H1 (cell line): ENCODE results near the gene KLK7. TPM values are rescaled to one million over a fixed set of nuclear protein-coding genes. Genes with fewer than 3 reads are reported as not detected.

Experiments
- ASH2L ChIP-seq: fragments of 200-600, 300-600 bp; sonication (generic); IDR thresholded peaks from one replicate; pipeline ENCODE4 v1.7.1; 2017; ENCODE audit warnings: low read length
- CHD1 ChIP-seq: IDR thresholded peaks from 2 replicates; pipeline ENCODE4 v1.6.1; 2012; ENCODE audit warnings: low read depth, low read length, improper control_type of control experiment
- EGR1 ChIP-seq: IDR thresholded peaks from 2 replicates; pipeline ENCODE4 v1.6.1; 2011; ENCODE audit warnings: low read depth, low read length, borderline replicate concordance
- EP300 ChIP-seq, 2 experiments: IDR thresholded peaks; 1 replicate in 1 of 2; 2 replicates in 1 of 2; pipeline ENCODE4 v1.6.1; 2011 to 2012; ENCODE audit warnings: low read depth in 2 of 2, low read length in 2 of 2, mild to moderate bottlenecking in 2 of 2, borderline replicate concordance in 1 of 2, inconsistent platforms in 1 of 2, moderate library complexity in 1 of 2
- MAFK ChIP-seq: IDR thresholded peaks from 2 replicates; pipeline ENCODE4 v1.6.1; 2012; ENCODE audit warnings: low read depth, mild to moderate bottlenecking, improper control_type of control experiment, low read length
- NANOG ChIP-seq: IDR thresholded peaks from 2 replicates; pipeline ENCODE4 v1.6.1; 2011; ENCODE audit warnings: low read length, low read depth, mild to moderate bottlenecking, inconsistent platforms; ENCODE audit not compliant: insufficient read depth, poor library complexity, severe bottlenecking
- SP2 ChIP-seq: IDR thresholded peaks from 2 replicates; pipeline ENCODE4 v1.6.1; 2012; ENCODE audit warnings: mild to moderate bottlenecking, low read length, inconsistent platforms
- ZNF274 ChIP-seq: IDR thresholded peaks from 2 replicates; pipeline ENCODE4 v1.7.0; 2012; ENCODE audit warnings: low read length, borderline replicate concordance; ENCODE audit errors: extremely low read depth
- polyA plus RNA-seq, 7 experiments: library from polyadenylated mRNA; depleted of rRNA in 3 of 7; stranded (reverse) in 5 of 7; unstranded in 2 of 7; fragments of >200 nt in 5 of 7; fragments of 200-250 nt in 2 of 7; gene quantifications; 1 replicate in 5 of 7; 2 replicates in 1 of 7; 4 replicates in 1 of 7; pipeline versions ENCODE4 v1.2.1 to v1.2.3, GENCODE V29; 2011 to 2013; ENCODE audit warnings: missing spikeins in 2 of 7, mixed read lengths in 2 of 7
- total RNA-seq: library from RNA; stranded (reverse); fragmentation: NEBNext Ultra II Directional; extraction: Animal tissue kit (Norgen Biotek cat#: 25700); gene quantifications from 2 replicates; pipeline ENCODE4 v1.2.1, GENCODE V29; 2021
- TF ChIP-seq, protein P1 (sequence below), 3 experiments: IDR thresholded peaks; 1 replicate in 2 of 3; 2 replicates in 1 of 3; pipeline versions ENCODE4 v1.5.1 to v1.6.1; 2011; ENCODE audit warnings: low read length in 3 of 3, mild to moderate bottlenecking in 3 of 3, inconsistent platforms in 2 of 3, low read depth in 1 of 3, moderate library complexity in 1 of 3; ENCODE audit not compliant: insufficient read depth in 1 of 3; ENCODE audit errors: control extremely low read depth in 1 of 3
- TF ChIP-seq, protein P2 (sequence below): IDR thresholded peaks from 2 replicates; pipeline ENCODE4 v1.6.1; 2012; ENCODE audit warnings: inconsistent platforms

Gene KLK7
- total and polyA plus RNA-seq, 2 of the 8 experiments (the other 6 are each of a cell fraction or from before 2014, with no cell fraction given), result 0.73 to 1.4 TPM

DNA sequence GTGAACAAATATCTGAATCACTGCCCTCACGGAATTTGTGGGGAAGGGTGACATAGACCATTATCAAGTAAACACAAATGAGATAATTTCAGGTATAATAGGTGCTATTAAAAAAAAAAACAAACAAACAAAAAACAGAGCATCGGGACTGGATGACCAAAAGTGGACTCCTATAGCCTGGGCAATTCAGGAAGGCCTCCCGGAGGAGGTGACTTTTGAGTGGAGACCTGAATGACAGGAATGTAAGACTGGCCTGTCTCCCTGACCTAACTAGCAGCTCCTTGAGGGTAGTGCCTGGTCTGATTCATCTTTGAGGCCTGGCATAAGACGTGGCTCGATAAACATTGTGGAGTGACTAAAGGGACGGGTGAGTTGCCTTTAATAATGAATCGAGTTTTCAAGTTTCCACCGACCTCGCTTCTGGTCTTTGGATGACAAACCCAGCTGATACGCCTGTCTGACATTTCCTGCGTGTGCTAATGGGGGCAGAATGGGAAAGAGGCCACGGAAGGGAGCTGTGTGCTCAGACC lies 29.0 kb upstream of the KLK7 start (continued):
- TF ChIP-seq, protein P1, sequence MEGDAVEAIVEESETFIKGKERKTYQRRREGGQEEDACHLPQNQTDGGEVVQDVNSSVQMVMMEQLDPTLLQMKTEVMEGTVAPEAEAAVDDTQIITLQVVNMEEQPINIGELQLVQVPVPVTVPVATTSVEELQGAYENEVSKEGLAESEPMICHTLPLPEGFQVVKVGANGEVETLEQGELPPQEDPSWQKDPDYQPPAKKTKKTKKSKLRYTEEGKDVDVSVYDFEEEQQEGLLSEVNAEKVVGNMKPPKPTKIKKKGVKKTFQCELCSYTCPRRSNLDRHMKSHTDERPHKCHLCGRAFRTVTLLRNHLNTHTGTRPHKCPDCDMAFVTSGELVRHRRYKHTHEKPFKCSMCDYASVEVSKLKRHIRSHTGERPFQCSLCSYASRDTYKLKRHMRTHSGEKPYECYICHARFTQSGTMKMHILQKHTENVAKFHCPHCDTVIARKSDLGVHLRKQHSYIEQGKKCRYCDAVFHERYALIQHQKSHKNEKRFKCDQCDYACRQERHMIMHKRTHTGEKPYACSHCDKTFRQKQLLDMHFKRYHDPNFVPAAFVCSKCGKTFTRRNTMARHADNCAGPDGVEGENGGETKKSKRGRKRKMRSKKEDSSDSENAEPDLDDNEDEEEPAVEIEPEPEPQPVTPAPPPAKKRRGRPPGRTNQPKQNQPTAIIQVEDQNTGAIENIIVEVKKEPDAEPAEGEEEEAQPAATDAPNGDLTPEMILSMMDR (IDR thresholded peaks at IDR 0.05; ENCODE audit: control extremely low read depth in 1 of 3, insufficient read depth in 1 of 3, low read depth in 1 of 3, low read length in 3 of 3), result no peak
- TF ChIP-seq MAFK (no peak), EP300 (IDR thresholded peaks at IDR 0.05; ENCODE audit: borderline replicate concordance in 1 of 2, low read depth in 2 of 2, low read length in 2 of 2) (no peak), EGR1 (no peak), ASH2L (no peak), CHD1 (no peak), SP2 (no peak), ZNF274 (no peak), NANOG (no peak)
- TF ChIP-seq, protein P2, sequence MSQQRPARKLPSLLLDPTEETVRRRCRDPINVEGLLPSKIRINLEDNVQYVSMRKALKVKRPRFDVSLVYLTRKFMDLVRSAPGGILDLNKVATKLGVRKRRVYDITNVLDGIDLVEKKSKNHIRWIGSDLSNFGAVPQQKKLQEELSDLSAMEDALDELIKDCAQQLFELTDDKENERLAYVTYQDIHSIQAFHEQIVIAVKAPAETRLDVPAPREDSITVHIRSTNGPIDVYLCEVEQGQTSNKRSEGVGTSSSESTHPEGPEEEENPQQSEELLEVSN, result no peak
